Measurements from ENCODE around the gene TTLL10.

- TF ChIP-seq CTCF (IDR thresholded peaks at IDR 0.05; ENCODE audit: low read depth, low read length), result no peak
- no peak for TF ChIP-seq POLR2A (IDR thresholded peaks at IDR 0.05; ENCODE audit: extremely low read depth, insufficient read length)
- TF ChIP-seq MYC (IDR thresholded peaks at IDR 0.05; ENCODE audit: low read depth, low read length), result no peak
- TF ChIP-seq, protein P1, sequence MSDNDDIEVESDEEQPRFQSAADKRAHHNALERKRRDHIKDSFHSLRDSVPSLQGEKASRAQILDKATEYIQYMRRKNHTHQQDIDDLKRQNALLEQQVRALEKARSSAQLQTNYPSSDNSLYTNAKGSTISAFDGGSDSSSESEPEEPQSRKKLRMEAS (IDR thresholded peaks at IDR 0.05; ENCODE audit: low read depth, low read length), result no peak
Measured at GRCh38 chr1:1217621-1218523, 44.2 kb downstream of the TTLL10 start.
